ENCODE data around the gene TEK.

DNA sequence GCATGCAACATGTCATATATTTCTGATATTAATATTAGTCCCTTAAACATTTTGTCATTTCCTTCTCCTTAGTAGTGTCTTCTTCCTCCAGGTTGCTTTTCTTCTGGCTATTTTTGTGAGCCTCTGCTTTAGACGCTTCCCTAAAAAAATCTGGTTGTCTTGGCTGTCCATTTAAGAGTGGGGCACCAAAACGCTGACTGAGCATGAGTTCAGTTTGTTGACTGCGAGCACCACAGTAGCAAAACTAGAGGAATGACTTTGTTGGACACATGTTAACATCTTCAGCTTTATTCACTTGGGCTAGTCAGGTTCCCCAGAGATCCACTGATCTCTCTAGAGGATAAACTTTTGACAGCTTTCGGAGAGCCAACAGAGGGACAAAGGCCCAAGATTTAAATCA lies 19.3 kb upstream of the TEK start:
- TF ChIP-seq, protein P1, sequence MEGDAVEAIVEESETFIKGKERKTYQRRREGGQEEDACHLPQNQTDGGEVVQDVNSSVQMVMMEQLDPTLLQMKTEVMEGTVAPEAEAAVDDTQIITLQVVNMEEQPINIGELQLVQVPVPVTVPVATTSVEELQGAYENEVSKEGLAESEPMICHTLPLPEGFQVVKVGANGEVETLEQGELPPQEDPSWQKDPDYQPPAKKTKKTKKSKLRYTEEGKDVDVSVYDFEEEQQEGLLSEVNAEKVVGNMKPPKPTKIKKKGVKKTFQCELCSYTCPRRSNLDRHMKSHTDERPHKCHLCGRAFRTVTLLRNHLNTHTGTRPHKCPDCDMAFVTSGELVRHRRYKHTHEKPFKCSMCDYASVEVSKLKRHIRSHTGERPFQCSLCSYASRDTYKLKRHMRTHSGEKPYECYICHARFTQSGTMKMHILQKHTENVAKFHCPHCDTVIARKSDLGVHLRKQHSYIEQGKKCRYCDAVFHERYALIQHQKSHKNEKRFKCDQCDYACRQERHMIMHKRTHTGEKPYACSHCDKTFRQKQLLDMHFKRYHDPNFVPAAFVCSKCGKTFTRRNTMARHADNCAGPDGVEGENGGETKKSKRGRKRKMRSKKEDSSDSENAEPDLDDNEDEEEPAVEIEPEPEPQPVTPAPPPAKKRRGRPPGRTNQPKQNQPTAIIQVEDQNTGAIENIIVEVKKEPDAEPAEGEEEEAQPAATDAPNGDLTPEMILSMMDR (IDR thresholded peaks at IDR 0.05; ENCODE audit: insufficient read depth, low read depth, low read length) = no peak
- TF ChIP-seq EZH2 (IDR thresholded peaks at IDR 0.05; ENCODE audit: insufficient read depth, low read length) = no peak
